HG03095 (cell line): ENCODE measurements around the gene AWAT1.
"Not testable (repeated sequence)": the region's sequence is repeated elsewhere in the genome, so short reads cannot be mapped to it uniquely, and the experiment has no call there.

Experiments
- ATAC-seq: cut with Tn5 transposase; IDR thresholded peaks from one replicate; pipeline ENCODE4 v1.9.1; 2021; ENCODE audit warnings: moderate library complexity; ENCODE audit not compliant: unreplicated experiment

Gene AWAT1

GRCh38 chrX:70260104-70260503 lies 25.6 kb downstream of the AWAT1 start, which contains the start of gene P2RY4:
TSS of gene P2RY4 (minus strand) at chrX:70260204. CDS start at chrX:70259624, 580 bp downstream.
- ATAC-seq = no peak

GRCh38 chrX:70262952-70263567 lies 28.6 kb downstream of the AWAT1 start:
- peak; percentile 65 for ATAC-seq

DNA sequence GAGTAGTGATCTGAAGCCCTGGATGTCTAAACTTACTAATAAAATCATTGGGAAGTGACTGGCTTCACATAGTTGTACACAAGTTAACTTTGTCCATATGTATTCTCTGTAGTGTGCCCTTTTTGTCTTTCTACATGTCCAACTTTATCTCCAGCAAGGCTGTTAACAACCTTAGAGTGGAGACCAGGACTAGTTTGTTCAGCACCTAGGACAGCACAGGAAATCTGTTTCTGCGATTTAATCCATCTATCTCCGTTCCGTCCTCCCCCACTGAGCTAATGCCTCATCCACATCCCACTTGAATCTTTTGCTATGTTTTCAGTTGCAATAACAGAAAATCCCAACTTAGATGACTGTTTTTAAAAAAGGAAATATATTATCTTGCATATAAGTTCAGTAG lies 30.3 kb downstream of the AWAT1 start:
- no peak for ATAC-seq

GRCh38 chrX:70268034-70268433 lies 33.6 kb downstream of the AWAT1 start, which contains the start of gene ARR3:
TSS of gene ARR3 (plus strand) at chrX:70268334. CDS start at chrX:70269386, 1,052 bp downstream.
- no peak for ATAC-seq

DNA sequence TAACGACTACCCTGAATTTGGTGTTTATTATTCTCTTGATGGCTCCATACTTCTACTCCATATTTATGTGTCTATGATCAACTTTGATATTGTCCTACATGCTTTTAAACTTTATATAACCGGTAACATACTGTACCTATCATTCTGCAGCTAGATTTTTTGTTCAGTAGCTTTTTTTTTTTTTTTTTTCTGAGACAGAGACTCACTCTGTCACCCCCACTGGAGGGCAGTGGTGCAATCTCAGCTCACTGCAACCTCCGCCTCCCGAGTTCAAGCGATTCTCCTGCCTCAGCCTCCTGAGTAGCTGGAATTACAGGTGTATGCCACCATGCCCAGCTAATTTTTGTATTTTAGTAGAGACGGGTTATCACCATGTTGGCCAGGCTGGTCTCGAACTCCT lies 39.6 kb downstream of the AWAT1 start:
- ATAC-seq = not testable (repeated sequence)

DNA sequence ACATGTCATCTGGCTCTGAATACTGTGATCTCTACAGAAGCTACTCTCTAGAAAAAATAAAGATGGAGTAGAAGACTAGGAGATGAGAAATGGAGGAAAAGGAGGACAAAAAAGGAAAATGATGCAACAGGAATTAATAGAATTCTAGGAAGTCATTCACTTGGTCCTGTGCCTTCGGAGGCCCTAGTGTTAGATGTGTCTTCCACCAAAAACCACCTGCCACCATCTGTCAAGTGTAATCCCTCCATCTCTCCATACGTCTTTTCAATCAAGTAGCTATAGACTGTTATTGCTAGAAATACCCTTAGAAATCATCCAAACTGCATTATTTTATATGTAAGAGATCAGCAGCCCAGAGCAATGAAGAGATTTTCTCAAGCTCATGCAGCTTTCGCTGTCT lies 44.6 kb downstream of the AWAT1 start:
- ATAC-seq = no peak

- ATAC-seq = no peak
Observed at GRCh38 chrX:70280573-70280972, 46.1 kb downstream of the AWAT1 start.

- no peak for ATAC-seq
Observed at GRCh38 chrX:70281951-70282350, 47.5 kb downstream of the AWAT1 start, which contains the start of gene RAB41. TSS of gene RAB41 (plus strand) at chrX:70282172. CDS start at chrX:70282218, 46 bp downstream.

- no peak for ATAC-seq
Observed at GRCh38 chrX:70289168-70289792, 54.8 kb downstream of the AWAT1 start.
